RWPE2 (cell line): ENCODE measurements around the gene IL1RN.

Experiments
- ATAC-seq: fragments of 200-7000 bp; cut with Tn5 transposase; 3 replicates; pipeline ENCODE4 v1.9.1; 2021; ENCODE audit warnings: low read depth
- DNase-seq: peaks from one replicate; pipeline ENCODE4 v3.0.0-alpha.2; 2020; ENCODE audit warnings: low spot score
- H3K27ac ChIP-seq: fragments of 450-650 bp; 2 replicates; pipeline ENCODE4 v1.5.1; 2017; ENCODE audit warnings: mild to moderate bottlenecking; ENCODE audit not compliant: poor library complexity, severe bottlenecking
- H3K27me3 ChIP-seq: fragments of 250-450 bp; sonication (Bioruptor Pico); 2 replicates; pipeline ENCODE4 v1.5.1; 2021; ENCODE audit warnings: mild to moderate bottlenecking, moderate library complexity; ENCODE audit not compliant: insufficient read depth, poor library complexity, severe bottlenecking
- H3K36me3 ChIP-seq: fragments of 250-450 bp; sonication (Bioruptor Pico); 2 replicates; pipeline ENCODE4 v1.5.1; 2020; ENCODE audit warnings: low read depth, mild to moderate bottlenecking, moderate library complexity
- H3K4me1 ChIP-seq: fragments of 250-450 bp; sonication (Bioruptor Pico); 2 replicates; pipeline ENCODE4 v1.5.1; 2021; ENCODE audit warnings: mild to moderate bottlenecking, moderate library complexity; ENCODE audit not compliant: insufficient read depth, poor library complexity, severe bottlenecking
- H3K4me3 ChIP-seq: fragments of 250-450 bp; sonication (Bioruptor Pico); 2 replicates; pipeline ENCODE4 v1.5.1; 2021; ENCODE audit warnings: mild to moderate bottlenecking, moderate library complexity; ENCODE audit not compliant: severe bottlenecking
- H3K9me3 ChIP-seq: fragments of 250-450 bp; sonication (Bioruptor Pico); 2 replicates; pipeline ENCODE4 v1.5.1; 2021; ENCODE audit warnings: mild to moderate bottlenecking, moderate library complexity; ENCODE audit not compliant: severe bottlenecking
- CTCF ChIP-seq: fragments of 450-650 bp; IDR thresholded peaks from one replicate; pipeline ENCODE4 v1.5.1; 2017; ENCODE audit warnings: mild to moderate bottlenecking, moderate library complexity; ENCODE audit not compliant: poor library complexity, severe bottlenecking

Gene IL1RN

GRCh38 chr2:113133704-113134598 is 6.6 kb downstream of the IL1RN start:
- Histone ChIP-seq H3K27me3 (no peaks in the 10 kb centered on the region), H3K36me3 (no peaks in the 10 kb centered on the region), H3K4me3 (no peak overlapping the region), H3K4me1 (peaks cover 12% of the 10 kb centered on the region), H3K9me3 (no peaks in the 10 kb centered on the region), H3K27ac (no peak overlapping the region)
- ATAC-seq (peak; percentile 83), DNase-seq (no peak)
- TF ChIP-seq CTCF: no peak

- DNase-seq (no peak), ATAC-seq (no peak)
- Histone ChIP-seq H3K27me3 (no peaks in the 10 kb centered on the region), H3K9me3 (no peaks in the 10 kb centered on the region), H3K4me1 (peaks cover 12% of the 10 kb centered on the region), H3K4me3 (no peak overlapping the region), H3K36me3 (no peaks in the 10 kb centered on the region), H3K27ac (no peak overlapping the region)
- TF ChIP-seq CTCF: no peak
These were observed 7.3 kb downstream of the IL1RN start for GRCh38 chr2:113134717-113135116.

GRCh38 chr2:113135317-113135716 is 7.9 kb downstream of the IL1RN start:
- DNase-seq: no peak
- ATAC-seq: no peak
- TF ChIP-seq CTCF: no peak
- Histone ChIP-seq H3K9me3 (no peaks in the 10 kb centered on the region), H3K27ac (no peak overlapping the region), H3K27me3 (no peaks in the 10 kb centered on the region), H3K4me1 (peaks cover 12% of the 10 kb centered on the region), H3K36me3 (no peaks in the 10 kb centered on the region), H3K4me3 (no peak overlapping the region)

- H3K27me3 ChIP-seq: no peaks in the 10 kb centered on the region
- no peaks in the 10 kb centered on the region for H3K9me3 ChIP-seq
- TF ChIP-seq CTCF: peak; percentile 85
- H3K4me3 ChIP-seq: no peak overlapping the region
- 0 out of 3 replicates have a peak, but pooled peaks have one; percentile 11 for ATAC-seq
- H3K36me3 ChIP-seq: no peaks in the 10 kb centered on the region
- peaks cover 12% of the 10 kb centered on the region for H3K4me1 ChIP-seq
- H3K27ac ChIP-seq: no peak overlapping the region
- no peak for DNase-seq
These were observed 9.7 kb downstream of the IL1RN start for GRCh38 chr2:113136828-113137775.
